ENCODE data around the gene SLC32A1. TPM values are rescaled to one million over a fixed set of nuclear protein-coding genes. Genes with fewer than 3 reads are reported as not detected.

The SLC32A1 gene
- total RNA-seq, 1 donor from 2014 or later, result not detected

DNA sequence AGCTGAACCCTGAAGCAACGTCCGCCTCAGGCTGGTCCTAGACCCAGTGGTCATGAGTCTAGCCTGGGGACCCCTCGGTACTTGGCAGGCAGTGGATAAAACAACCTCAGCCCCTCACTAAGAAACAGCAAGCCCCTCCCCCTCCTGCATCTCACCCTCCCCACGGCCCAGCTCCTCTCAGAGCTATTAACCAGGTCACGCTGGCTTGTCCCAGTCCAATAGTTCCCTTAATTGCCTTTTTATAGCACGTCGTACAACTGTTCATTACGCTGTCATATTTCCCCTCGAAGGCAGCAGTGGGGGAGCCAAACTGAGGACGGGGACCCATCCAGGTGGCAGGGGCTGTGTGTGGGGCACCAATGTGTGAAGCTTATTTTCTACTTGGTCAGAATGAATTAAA, 8.6 kb upstream of the SLC32A1 start:
- no peak overlapping the region for H3K27ac Mint-ChIP-seq
- H3K4me3 Mint-ChIP-seq, result no peak overlapping the region

DNA sequence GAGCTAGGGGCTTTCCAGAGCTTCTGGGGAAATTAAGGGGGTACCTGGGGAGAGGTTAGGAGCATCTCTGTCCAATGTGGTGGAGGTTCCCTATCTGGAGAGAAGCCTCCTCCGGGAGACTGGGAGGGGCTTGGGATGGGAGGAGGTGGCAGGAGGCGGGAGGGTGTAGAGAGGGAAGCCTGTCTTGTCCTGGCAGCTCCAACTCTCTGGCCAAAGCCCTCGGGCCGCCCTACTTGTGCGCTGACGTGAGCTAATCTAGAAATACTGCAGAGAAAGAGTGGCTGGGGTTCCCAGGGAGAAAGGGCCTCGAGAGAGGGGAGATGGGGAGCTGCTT, 1.6 kb upstream of the SLC32A1 start:
- Mint-ChIP-seq H3K36me3 (peaks cover 4% of the 10 kb centered on the region), H3K27me3 (peaks cover 96% of the 10 kb centered on the region), H3K9me3 (no peaks in the 10 kb centered on the region), H3K27ac (no peak overlapping the region), H3K4me3 (no peak overlapping the region), H3K4me1 (ENCODE audit: unreplicated experiment) (peaks cover 24% of the 10 kb centered on the region)
- TF ChIP-seq, protein P1, sequence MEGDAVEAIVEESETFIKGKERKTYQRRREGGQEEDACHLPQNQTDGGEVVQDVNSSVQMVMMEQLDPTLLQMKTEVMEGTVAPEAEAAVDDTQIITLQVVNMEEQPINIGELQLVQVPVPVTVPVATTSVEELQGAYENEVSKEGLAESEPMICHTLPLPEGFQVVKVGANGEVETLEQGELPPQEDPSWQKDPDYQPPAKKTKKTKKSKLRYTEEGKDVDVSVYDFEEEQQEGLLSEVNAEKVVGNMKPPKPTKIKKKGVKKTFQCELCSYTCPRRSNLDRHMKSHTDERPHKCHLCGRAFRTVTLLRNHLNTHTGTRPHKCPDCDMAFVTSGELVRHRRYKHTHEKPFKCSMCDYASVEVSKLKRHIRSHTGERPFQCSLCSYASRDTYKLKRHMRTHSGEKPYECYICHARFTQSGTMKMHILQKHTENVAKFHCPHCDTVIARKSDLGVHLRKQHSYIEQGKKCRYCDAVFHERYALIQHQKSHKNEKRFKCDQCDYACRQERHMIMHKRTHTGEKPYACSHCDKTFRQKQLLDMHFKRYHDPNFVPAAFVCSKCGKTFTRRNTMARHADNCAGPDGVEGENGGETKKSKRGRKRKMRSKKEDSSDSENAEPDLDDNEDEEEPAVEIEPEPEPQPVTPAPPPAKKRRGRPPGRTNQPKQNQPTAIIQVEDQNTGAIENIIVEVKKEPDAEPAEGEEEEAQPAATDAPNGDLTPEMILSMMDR (conservative IDR thresholded peaks at IDR 0.05), result no peak
- DNase-seq (ENCODE audit: extremely low spot score, unreplicated experiment), result no peak

More for the DNA sequence above, 8.6 kb upstream of the SLC32A1 start:
- Mint-ChIP-seq H3K4me1 (ENCODE audit: unreplicated experiment) (no peaks in the 10 kb centered on the region), H3K9me3 (no peaks in the 10 kb centered on the region), H3K36me3 (no peaks in the 10 kb centered on the region), H3K27me3 (peaks cover 83% of the 10 kb centered on the region)
- TF ChIP-seq, protein P1 (conservative IDR thresholded peaks at IDR 0.05), result no peak
- DNase-seq (ENCODE audit: extremely low spot score, unreplicated experiment), result no peak

DNA sequence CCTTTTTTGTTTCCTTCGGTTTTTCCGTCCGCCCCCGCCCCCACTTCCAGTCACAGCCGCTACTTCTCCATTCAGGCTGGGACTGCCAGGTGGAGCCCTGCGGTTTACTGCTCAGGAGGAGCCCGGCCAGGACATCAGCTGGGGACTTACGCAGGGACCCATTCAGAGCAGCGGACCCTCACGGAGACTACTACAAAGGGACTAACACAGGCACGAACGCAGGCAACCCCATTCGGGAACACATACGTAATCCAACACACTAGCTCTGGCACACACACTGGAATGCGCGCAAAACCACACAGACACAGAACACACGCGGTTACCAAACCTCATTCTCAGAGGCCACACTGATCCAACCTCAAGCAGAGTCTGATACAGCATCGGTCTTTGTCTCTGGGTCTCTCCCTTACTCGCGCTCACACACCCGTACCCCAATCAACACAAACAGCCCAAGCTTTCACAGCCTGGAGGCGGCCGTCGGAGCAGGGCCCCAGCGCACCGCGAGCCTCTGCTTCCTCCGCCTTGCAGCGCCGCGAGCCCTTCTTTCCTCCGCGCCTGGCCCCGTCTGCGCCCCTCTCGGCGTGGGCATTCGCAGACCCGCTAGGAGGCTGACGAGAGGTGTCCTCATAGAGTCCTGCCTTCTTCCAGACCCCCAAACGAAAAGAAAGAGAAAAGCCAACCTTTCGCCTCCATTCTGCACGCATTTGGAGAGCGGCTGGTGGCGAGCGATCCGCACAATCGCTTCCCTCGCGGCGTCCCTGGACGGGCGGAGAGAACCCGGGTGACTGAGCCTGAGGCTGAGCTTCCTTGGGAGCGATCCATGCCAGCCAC, 1.1 kb upstream of the SLC32A1 start:
- Mint-ChIP-seq H3K4me3 (peak overlapping the region; percentile 54), H3K27me3 (peaks cover 96% of the 10 kb centered on the region), H3K9me3 (no peaks in the 10 kb centered on the region), H3K27ac (no peak overlapping the region), H3K4me1 (ENCODE audit: unreplicated experiment) (peaks cover 30% of the 10 kb centered on the region), H3K36me3 (peaks cover 4% of the 10 kb centered on the region)
- TF ChIP-seq, protein P1 (conservative IDR thresholded peaks at IDR 0.05), result no peak
- no peak for DNase-seq (ENCODE audit: extremely low spot score, unreplicated experiment)

DNA sequence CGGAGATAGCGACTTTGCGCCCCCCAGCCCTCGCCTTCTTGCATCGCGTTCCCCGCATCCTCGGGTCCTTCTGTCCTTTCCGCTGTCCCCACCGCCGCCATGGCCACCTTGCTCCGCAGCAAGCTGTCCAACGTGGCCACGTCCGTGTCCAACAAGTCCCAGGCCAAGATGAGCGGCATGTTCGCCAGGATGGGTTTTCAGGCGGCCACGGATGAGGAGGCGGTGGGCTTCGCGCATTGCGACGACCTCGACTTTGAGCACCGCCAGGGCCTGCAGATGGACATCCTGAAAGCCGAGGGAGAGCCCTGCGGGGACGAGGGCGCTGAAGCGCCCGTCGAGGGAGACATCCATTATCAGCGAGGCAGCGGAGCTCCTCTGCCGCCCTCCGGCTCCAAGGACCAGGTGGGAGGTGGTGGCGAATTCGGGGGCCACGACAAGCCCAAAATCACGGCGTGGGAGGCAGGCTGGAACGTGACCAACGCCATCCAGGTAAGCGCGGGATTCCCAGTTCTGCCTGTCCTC, 401 bp downstream of the SLC32A1 start:
- no peaks in the 10 kb centered on the region for H3K9me3 Mint-ChIP-seq
- peak overlapping the region; percentile 47 for H3K4me3 Mint-ChIP-seq
- no peak overlapping the region for H3K27ac Mint-ChIP-seq
- TF ChIP-seq, protein P1 (conservative IDR thresholded peaks at IDR 0.05), result no peak
- peaks cover 96% of the 10 kb centered on the region for H3K27me3 Mint-ChIP-seq
- peaks cover 4% of the 10 kb centered on the region for H3K36me3 Mint-ChIP-seq
- no peak for DNase-seq (ENCODE audit: extremely low spot score, unreplicated experiment)
- H3K4me1 Mint-ChIP-seq (ENCODE audit: unreplicated experiment), result peaks cover 35% of the 10 kb centered on the region

DNA sequence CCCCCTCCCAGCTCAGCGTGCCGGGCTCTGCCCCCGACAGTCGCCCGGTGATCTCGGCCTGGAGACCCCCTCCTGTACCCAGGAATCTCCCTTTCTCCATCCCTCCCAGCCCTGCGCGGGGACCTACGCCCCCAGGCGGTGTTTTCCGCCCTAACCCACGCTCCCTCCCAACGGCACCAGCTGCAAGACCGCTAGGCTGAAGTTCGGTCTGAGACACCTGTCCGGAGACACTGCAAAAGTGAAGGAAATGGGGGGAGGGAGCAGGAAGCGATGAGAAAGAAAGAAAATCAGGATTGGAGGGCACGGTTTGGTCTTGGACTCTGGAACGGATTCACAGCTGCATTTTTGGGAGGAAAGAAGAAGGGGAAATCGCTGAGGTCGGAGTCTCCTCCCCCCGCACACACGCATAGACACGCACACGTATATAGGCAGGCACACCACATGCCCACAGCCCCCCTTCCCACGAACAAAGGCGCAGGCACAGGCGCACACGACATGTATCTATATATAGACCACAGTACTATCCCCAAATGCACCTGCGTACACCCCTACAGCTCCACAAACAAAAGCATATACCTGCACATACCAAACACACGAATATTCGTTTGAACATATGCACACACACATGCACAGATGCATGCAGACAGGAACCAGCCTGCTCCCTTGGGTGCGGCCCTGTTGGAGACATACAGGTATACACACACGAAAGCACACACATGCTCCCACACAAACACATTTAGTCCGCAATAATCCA, 1.0 kb downstream of the SLC32A1 start:
- DNase-seq (ENCODE audit: extremely low spot score, unreplicated experiment), result no peak
- Mint-ChIP-seq H3K27me3 (peaks cover 96% of the 10 kb centered on the region), H3K9me3 (no peaks in the 10 kb centered on the region), H3K27ac (peak overlapping the region; percentile 43), H3K36me3 (peaks cover 4% of the 10 kb centered on the region), H3K4me3 (peak overlapping the region; percentile 80), H3K4me1 (ENCODE audit: unreplicated experiment) (peaks cover 39% of the 10 kb centered on the region)
- TF ChIP-seq, protein P1 (conservative IDR thresholded peaks at IDR 0.05), result no peak

Data from type B pancreatic cell (in vitro differentiated cells).